ENCODE results near the gene CHRNB1. TPM values are rescaled to one million over a fixed set of nuclear protein-coding genes. Genes with fewer than 3 reads are reported as not detected.

CHRNB1 gene
- total and polyA plus RNA-seq, 2 of the 8 experiments (the other 6 are each of a cell fraction or from before 2014, with no cell fraction given), result 14.1 to 28.2 TPM

DNA sequence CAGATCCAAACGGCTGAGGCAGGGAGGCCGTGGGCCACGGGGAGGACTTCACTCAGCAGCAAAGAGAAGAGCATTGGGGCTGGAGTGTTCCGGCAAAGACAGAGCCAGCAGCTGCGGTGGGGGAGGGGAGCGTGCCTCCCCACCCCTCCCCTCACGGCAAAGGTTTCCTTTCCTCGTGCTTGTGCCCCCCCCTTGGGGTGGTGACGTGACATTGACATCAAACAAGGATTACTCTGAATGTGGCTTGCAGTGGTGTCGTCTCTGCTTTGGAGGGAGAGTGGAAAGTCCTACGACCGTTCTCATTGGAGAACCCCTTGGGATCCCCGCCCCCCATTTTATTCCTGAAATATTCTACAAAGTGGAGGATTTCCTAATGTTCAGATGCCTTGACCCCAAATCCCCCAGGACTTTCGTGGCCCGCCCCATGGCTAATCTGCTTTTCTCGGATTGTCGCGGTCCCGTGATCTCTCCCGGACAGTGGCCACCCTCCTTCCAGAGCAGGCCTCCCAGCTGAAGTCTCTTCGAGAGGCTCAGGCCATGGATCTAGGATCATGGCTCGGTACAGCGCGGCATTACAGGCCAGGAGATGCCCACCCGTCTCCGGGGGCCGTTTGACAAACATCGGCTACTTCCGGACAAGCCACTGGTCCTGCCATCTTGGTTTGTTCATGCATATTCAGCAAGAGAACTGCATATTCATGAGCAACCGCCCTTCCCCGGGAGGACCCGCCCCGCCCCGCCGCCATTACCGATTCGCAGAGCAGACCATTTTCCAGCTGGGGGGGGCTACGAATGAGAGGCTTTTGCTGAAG, 38.6 kb downstream of the CHRNB1 start (continued):
- TF ChIP-seq CREB1 (IDR thresholded peaks at IDR 0.05), result peak; percentile 82
- TF ChIP-seq BRCA1 (IDR thresholded peaks at IDR 0.05; ENCODE audit: low read depth, low read length), result no peak
- no peak for TF ChIP-seq CTBP2 (IDR thresholded peaks at IDR 0.05; ENCODE audit: borderline replicate concordance, insufficient read depth, insufficient read length, low read length)
- no peak for TF ChIP-seq USF2 (IDR thresholded peaks at IDR 0.05; ENCODE audit: low read length)
